NCI-H2029 (cell line): Measurements from ENCODE around the gene MDK.

ENCODE experiments used
- DNase-seq: peaks from one replicate; lab custom pipeline; 2025; lab: John Stamatoyannopoulos, UW

MDK gene

DNA sequence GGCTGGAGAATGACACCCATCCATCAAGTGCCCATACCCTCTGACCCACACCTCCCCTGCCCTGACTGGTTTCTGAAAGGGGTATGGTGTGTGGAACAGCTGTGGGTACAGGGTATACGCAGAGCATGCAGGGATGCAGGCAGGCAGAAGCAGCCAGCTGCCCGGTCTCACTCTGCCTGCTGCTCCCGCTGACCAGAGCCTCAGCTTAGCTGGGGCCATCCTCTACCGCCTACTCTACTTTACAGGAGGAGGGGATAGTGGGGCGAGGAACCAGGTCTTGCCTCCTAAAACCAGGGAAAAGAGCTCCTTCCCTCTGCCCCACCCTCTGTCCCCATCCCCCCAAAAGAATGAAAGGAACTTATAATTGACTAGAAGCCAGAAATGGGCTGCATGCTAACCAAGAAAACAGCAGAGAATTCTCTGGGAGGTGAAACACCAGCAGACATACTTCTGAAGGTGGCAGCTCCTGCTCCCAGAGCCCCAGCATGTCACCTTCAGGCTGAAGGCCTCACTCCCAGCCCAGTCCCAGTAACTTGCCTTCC, 23.1 kb downstream of the MDK start:
- no peak for DNase-seq

DNA sequence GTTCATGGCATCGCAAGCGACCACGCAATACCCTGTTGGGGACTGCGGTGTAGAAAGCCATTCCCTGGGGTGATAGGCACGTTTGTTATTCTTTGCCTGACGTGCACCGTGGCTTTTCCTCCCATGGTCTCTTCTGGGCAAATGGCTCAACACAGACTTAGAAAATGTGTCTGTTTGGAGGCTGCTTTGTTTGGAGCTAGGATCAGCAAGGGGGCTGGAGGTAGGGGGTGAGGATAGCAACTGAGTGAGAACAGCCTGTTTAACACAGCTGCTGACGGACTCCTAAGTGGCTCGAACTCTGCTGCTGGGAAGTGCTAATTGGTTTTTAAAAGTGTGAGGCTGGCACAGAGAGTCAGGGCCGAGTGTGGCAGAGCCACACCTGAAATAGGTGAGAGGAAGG, 26.2 kb downstream of the MDK start:
- no peak for DNase-seq

DNA sequence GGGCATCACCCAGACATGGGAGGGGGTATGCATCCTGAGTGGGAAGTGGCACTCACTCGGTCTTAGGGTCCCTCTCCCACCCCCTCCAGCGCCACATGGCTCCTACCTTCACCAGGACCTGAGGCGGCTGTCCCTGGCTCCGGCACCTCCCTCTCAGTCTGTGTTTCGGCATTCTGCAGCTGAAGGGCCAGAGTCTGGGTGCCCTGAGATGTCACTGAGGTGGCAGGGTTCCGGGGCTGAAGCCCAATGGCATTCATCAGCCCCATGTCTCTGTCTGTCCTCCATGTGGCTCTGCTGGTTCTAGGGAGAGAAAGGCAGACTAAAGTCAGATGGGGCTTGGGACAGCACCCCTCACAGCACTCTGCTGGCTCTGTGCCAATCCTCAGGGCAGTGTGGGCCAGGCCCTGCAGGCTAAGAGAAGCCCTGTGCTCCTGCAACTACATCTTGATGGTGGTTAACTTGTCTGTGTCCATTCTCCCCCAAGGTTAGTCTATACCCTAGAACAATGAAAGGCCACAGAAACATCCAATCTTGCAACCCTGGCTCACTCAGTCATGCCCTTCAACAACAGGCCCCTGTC, 27.0 kb downstream of the MDK start:
- DNase-seq, result no peak

DNA sequence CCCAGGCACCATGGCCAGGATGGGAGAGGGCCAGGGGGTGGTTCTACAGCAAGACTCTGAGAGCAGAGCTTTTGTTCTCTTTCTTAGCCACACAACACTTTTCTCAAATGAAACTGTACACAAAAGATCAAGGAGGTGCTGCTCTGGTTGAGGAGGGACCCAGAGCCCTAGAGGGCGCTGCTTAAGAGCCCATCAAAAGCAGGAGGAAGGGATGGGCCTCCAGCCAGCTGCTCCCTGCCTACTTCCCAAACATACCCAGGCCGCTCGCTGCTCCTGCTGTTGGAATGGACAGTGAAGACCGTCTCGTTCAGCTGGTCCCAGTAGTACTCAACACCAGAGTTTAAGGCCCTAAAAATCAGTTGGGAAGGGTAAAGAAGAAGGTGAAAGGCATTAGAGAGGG, 28.6 kb downstream of the MDK start:
- peak; percentile 16 for DNase-seq

DNA sequence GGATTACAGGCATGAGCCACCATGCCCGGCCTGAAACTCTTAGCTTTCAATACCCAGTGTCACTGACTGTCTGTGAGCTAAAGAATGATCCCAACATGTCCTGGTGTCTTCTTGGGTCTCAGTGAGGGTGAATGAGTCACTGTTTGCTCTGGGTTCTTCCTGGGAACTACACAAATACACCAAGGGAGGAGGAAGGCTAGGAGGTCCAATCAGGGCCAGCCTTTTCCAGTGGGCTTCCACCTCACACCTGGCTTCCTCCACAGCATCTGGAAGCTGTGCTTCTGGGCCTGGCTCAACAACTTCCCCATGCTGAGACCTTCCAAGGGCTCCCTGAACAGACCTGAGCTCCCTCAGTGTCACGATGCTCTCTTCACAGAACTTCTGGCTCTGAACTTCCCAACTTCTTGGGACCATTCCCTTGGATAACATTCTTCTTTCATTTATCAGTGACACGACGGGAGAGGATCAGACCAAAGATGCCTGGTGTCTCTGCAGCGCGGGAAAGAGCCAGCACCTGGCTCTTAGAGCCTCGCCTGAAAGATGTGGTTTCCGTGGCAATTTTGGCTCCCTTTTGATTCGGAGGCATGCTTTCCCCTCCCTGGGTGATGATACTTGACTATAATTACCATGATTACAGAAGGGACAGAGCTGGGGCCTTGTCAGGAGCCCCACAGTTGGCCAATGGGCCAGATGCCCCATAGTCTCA, 32.4 kb downstream of the MDK start:
- peak; percentile 27 for DNase-seq

DNA sequence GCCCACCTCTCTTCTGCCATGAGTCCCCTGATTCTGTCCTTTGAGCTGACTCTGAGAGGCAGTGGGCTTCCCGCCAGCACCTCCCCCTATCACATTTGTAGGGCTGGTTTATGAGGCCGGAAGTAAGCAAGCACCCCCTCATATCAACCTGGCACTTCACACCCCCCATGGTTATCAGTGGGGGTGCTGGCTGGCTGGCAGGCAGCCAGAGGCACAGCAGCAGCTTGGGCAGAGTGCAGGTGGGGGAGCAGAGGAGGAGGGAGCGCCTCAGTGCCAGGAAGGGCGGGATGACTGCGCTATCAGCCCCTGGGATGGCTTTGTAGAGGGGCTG, 33.0 kb downstream of the MDK start:
- DNase-seq, result no peak

DNA sequence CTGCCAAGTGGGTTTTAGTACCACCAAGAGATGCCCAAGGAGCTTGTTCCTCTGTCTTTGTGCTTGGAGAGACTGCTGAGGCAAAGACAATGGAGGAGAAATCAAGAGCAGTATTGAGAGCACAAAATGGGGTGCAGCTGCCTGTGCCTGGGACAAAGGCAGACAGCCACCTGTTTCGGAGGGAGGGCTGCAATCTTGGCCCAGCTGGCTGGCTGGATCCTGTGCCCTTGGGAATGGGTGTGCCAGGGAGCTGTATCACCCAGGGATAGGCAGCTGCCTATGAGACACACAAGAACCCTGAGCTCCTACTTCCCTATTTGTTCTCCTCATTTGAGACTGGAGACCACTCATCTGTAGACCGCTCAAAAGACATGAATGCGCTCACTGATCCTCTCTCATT, 33.4 kb downstream of the MDK start:
- no peak for DNase-seq

DNA sequence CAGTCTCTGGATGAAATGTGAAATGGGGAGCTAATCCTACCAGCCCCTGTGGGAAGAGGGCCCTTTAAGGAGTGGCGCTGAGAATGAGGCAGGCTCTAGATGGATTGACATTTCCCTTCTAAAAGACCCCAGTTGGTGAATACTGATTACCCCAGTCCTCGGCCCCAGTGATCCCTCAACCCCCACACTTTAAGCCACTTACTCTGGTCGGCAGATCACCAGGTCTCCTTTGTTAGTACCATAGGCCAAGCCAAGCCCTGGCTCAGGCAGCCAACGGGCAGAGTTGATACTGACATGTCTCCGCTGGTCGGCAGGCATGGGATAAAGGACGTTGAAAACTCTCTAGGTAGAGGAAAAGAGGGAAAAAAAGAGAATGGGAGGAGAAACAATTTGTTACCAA, 36.2 kb downstream of the MDK start:
- no peak for DNase-seq

DNA sequence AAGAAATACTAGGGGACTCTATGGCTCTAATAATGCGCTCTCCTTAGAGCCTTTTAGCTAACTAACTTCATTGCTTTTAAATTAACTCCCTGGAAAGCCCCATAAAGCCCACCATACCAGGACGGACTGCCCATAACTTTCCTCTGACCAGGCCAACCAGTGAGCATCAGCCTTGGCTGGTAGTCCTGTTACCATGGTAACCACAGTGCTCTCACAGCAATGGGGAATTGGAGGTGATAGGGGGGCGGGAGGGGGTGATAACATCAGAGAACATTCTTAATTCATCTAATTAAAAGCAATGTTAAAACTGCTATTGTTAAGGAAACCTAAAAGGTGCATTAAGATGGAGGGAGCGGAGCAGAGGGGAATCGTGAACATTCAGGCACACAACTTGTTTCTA, 37.3 kb downstream of the MDK start:
- no peak for DNase-seq

DNA sequence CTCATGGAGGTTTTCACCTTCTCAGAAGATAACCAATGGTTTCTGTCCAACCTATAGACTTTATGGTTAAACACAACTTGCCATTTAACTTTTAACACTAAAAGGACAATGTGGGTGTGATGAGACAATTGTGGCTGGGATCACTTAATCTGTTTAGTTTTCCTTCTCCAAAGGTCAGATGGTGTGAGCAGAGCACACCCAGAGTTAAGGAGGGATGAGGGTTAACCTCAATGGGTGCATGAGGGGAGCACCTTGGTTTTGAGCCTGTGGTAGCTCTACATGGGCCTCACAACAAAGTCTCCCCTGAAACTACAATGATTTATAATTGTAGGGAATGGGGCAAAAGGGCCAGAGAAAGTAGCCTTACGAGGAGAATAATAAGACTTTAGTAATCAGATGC, 39.0 kb downstream of the MDK start:
- no peak for DNase-seq

DNA sequence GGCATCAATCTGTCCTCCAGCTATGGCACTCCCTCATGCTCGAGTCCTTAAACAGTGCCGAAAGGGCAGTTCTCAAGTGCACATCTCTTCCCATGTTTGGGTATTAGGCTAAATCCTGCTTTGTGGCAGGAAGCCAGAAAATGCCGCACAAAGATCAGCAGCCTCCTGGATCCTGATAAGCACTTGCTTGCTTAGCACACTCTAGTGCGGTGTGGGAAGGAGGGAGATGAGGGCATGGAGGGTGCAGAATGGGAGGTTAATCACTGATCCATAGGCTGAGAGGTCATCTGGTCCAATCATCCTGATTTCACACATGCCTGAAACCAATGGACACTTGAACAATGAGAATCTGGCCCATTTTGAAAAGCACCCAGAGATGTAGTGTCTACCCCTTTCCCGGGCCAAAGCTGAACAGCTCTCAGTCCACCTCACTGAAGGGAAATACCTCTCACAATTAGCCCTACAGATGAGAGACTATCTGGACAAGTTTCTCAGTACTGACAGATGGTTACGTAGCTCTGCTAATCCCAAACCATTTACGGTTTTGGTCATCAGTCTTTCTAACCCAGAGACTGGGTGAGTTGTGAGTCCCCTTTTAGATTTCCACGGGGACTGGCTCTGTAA, 39.9 kb downstream of the MDK start:
- no peak for DNase-seq

DNA sequence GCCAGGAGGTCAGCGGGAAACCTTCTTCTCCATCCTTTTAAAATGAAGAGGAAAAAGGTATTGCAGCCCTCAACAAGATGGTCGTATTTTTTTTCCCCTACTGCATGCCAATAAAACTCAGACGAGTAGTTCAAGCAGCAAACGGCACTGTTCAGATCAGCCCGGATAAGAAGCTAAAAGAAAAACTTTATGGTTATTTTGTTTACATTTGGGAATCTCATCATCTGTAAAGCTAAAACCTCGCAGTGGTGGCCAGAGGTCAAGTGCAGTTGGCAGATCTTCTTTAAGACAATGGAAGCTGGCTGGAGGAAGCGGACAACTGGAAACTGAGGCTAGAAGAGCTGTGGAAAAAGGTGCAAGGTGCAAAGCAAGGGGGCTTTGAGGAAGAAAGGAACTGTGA, 41.1 kb downstream of the MDK start:
- DNase-seq, result no peak

DNA sequence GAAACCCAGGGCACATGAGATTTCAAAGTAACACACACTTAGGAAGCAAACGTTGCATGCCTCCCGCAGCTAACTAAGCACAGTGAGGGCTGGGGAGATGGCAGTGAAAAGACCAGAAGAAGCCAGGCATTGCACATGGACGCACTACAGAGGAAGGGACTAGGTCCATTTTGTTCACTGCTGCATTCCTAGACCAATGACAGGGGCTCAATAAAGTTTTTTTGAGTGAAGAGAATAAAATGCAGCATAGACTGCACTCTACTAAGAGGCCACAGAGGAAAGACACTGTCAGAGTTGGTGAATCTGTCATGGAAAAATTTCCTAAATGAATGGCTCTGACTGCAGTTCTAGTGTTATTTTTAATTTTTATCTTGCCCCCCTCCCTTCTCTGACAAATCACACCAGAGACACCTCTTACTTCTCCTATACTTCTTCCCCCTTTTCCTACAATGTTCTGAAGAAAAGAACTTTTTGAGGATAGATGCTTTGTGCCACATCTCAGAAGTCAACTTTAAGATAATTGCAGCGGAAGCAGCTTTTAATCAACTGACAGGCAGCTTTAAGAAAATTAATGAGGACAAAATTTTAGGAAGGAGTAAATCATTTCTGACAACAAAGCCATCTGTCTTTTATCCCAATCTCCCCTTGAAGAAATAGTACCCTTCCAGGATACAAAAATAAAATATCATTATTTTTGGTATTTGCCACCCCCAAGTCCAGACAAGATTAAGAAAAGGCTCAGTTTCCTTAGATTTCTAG, 44.9 kb downstream of the MDK start:
- DNase-seq, result no peak

DNA sequence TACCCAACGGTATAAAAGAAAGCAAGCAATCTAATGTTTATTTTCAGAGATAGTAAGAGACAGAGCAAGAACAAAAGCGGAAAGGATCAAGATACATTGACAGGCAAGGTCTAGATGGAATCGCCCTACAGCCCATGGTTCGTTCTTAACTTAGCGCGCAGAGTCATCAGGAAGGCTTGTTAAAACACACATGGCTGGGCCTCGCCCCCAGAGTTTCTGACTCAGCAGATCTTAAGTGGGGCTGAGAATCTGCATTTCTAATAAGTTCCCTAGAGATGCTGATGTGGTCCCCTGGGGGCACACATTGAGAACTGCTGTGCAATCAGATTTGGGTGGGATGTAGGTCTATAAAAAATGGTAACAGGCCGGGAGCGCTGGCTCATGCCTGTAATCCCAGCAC, 45.9 kb downstream of the MDK start:
- DNase-seq, result no peak

DNA sequence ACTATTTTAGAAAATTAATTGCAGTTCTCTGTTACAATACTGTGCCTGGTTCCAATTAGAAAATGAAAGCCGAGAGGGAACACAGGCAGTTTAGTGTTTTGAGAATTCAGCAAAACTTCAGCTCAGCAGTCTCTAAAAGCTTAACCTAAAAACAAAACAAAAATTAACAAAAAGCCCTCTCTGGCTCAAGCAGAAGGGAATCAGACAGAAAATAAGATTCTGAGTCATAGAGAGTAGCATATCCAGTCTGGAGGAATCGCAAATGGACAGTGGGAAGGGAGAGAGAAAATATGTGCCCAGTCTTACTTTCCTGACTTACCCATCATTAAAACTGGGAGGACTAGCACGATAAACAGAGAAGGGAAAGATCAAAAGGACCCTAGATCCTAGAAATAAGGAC, 48.2 kb downstream of the MDK start:
- no peak for DNase-seq

DNA sequence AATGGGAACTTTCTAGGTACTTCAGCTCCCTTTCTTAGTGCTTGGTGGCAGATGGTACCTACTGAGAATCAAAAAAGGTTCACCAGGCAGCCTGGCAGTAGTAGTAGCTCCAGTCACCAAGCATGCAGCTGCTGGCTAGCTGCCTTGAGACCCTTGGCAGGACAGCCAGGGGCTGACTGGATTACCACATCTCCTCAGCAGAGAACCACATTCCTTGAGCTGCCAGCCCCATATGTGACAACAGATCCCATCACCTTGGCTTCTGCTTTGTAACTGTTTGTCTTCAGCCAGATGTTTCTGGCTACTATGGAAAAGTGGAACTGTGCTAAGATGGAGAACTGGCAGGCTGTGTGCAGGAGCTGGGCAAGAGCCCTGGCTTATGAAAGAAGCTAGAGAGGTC, 49.7 kb downstream of the MDK start:
- DNase-seq, result no peak
